Glomerular visceral epithelial cell (primary cell): ENCODE results near the gene LY6G6F.

Source experiments
- DNase-seq: peaks from one replicate; pipeline ENCODE4 v3.0.0-alpha.2; 2016; ENCODE audit errors: extremely low spot score

The LY6G6F gene

DNA sequence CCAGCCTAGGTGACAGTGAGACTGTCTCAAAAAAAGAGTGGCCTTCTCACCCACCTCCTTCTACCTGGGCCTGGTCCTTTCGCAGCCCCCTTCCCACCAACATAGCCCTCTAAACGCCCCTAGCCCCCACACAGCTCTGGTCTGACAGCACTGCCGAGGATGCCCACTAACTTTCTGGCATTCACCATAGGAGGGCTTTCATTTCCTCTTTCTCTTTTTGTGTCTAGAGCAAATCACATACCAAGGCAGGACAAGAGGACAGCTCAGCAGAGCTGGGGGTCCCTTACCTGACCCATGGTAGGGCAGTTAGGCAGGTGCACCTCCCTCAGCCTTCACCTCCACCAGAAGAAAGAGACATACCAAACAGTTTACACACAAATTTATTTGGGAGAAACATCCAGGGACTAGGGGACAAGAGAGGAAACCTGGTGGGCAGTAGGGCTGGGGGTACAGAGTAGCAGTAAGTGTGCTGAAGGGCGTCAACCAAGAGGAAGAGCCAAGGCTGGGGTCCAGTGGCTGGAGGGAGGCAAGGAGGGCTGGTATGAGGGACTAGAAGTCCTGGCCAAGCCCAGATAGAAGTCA lies 30.3 kb upstream of the LY6G6F start:
- no peak for DNase-seq

- DNase-seq, result no peak
Observed at GRCh38 chr6:31676904-31677303, 29.8 kb upstream of the LY6G6F start.

- no peak for DNase-seq
Observed at GRCh38 chr6:31677955-31678354, 28.7 kb upstream of the LY6G6F start.

GRCh38 chr6:31680226-31681134 lies 26.2 kb upstream of the LY6G6F start, which contains the start of gene LY6G5C:
Gene LY6G5C, minus strand, starts transcription at chr6:31681067. Its CDS starts 694 bp downstream, at chr6:31680373.
- peak; percentile 91 for DNase-seq

GRCh38 chr6:31681135-31681671 lies 25.5 kb upstream of the LY6G6F start:
- DNase-seq, result peak; percentile 83

DNA sequence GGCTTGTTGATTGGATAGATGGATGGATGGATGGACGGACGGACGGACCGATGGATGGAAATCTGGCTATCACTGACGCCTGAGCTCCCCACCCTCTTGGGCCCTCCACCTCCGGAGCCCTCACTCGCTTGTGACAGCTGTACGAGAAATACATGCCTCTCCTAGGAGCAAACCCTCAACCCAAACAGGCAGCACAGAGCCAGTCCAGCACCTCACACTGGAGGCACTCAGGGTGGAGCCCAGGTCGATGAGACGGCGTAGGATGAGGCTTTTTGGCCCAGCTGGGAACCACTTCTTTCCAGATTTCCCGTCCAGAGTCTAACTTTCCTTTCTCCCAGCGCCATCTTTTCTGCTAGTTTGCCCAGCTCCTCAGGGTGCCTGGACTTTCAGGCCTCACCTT lies 23.1 kb upstream of the LY6G6F start:
- DNase-seq, result no peak

- no peak for DNase-seq
Observed at GRCh38 chr6:31686483-31686882, 20.2 kb upstream of the LY6G6F start.

- no peak for DNase-seq
Observed at GRCh38 chr6:31687321-31687720, 19.3 kb upstream of the LY6G6F start.

- DNase-seq, result no peak
Observed at GRCh38 chr6:31687860-31688693, 18.6 kb upstream of the LY6G6F start.

DNA sequence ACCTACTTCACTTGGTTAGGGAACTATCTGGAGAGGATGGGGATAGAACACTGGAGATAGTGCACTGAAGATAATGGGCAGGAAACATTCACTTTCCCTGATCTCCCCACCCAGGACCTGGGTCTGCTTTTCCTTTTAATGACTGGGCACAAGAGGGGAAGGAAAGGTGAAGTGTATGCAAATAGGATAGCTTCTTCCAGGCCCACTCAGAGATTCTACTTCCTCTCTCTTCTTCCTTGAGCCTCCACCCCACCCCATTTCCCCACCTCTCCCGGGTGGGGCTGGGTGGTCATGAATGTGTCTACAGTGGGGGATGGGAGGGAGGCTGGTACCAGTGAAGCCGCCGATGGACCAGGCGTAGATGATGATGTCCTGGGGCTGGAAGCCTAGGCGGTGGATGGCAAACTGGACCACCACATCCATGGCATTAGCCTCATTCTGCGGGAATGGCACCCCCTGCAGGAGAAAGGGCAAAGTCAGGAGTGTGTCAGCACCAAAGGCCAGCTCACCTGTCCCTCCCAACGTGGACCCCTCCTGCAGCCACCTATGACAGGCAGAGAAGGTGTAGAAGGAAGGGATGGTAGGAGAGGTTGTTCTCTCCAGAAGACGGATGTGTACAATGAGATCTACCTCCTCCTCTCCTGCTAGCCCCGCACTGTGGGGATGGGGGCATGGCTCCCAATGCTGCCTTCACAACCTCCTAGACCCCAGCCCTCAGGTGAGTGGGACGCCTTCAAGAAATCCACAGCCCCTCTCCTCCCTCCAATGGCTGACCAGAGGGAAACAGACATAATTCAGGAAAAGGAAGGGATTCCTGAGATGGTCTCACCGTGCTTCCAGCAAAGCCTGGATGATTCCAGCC lies 17.2 kb upstream of the LY6G6F start:
- DNase-seq, result no peak

DNA sequence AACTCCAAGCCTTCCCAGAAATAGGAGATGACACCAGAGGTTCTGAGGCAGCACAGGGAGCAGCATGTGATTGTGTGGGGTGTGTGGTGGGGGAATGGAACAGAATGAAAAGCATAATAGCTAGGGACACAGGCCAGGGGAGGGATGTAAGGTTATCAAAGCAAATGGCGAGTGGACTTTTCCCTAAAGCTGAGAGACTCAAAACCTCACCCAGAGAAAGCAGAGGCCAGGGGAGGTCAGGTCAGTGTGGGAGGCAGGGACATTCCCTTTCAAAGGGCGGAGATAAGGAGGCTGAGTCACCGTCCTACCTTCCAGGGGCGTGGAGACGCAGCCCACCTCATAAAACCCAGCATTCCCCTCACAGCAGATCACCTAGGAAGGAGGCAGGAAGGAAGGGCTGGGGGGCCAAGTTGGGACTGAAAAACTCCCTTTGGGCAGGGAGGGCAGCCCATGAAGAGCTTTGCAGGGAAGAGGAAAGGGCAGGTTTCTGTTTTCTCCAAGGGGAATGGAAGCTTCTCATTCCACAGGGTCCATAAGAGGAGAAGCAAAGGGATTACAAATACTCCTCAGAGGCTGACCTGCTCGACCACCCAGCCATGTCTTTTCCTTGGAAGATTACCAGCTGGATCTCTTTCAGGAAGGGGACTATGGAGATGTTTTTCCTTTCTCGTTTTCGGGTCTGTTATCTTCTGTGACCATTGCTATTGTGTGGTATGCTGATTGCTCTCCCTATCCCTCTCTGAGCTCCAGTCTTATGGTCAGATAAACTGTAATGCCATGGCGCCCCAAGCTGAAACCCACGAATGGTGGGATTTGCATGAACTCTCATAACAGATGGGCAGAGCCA lies 16.2 kb upstream of the LY6G6F start:
- DNase-seq, result no peak

- no peak for DNase-seq
Observed at GRCh38 chr6:31691078-31691463, 15.6 kb upstream of the LY6G6F start.

GRCh38 chr6:31691564-31692108 lies 15.0 kb upstream of the LY6G6F start:
- DNase-seq, result no peak

DNA sequence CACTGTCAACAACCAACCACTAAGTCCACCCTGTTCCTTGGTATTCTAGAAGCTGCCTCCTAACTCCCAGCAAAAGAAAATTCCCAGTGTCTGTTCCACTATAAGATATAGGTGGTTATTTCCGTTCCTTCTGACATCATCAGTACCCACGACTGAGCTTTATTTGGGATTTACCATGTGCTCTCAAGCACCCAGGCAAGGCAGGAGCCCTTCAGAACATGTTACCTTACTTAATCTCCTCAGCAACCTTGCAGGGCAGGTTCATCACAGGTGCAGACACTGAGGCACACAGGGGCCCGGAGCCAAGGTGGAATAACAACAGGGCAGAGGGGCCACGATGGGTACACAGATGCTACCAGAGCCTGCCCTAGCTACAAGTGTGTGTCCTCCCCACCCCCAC lies 14.3 kb upstream of the LY6G6F start:
- DNase-seq, result no peak

GRCh38 chr6:31692886-31693285 lies 13.8 kb upstream of the LY6G6F start:
- no peak for DNase-seq

GRCh38 chr6:31693535-31693934 lies 13.1 kb upstream of the LY6G6F start:
- no peak for DNase-seq

DNA sequence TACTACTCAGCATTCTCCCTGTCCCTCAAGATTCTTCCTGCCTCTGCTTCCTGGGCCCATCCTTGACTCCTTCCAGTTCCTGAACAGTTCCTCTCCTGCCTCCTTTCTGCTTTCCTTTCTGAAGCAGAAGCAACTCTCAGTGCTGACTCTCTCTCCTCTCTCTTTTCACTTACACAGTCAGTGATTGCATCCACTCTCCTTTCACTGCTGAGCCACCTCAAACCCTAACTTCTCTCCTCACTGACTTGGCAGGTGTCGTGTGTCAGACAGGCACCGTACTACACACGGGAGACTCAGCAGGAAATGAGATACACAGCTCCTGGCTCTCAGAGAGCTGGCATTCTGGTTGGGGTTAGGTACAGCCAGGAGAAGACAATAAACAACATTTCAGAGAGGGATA lies 9.1 kb upstream of the LY6G6F start:
- DNase-seq, result no peak

- DNase-seq, result no peak
Observed at GRCh38 chr6:31700740-31701401, 5.8 kb upstream of the LY6G6F start.

DNA sequence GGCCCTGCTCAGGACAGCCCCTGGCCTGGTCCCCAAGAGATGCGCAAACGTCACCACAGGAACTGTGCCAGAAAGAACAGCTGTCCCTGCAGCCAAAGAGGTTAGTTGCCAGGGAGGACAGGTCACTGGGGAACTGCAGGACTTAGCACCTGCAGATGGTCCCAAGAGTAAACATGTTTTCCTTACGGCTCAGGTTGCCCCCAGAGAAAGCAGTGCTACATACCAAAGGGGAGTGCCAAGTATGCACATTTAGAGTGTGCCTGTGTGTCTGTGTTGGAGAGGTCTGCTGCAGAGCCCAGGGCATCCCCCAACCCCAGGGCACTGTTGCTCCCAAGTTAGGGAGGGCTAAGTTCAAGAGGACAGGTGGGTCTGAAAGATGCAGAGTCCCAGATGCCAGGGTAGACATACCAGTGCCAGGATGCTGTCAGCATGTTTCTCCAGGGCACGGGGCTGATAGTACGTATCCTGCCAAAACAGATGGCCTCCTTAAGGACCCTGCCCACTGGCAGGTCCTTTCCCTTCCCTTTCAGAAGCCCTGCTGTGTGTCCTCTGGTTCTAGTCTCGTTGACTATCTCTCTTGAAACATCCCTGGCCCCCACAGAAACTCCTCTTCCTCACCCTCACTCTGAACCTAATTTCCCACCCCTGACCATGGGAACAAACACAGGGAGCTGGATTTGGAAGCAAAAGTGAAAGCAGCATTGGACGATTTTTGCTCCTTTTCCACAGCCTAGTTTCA lies 4.8 kb upstream of the LY6G6F start:
- DNase-seq, result no peak
